DND-41 (cell line): Measurements from ENCODE around the gene TM2D1.

Source experiments
- ATAC-seq: fragments of 200-7000 bp; cut with Tn5 transposase; 3 replicates; pipeline ENCODE4 v1.9.1; 2021; ENCODE audit warnings: low read depth; ENCODE audit not compliant: insufficient read depth
- DNase-seq: peaks from one replicate; pipeline ENCODE4 v3.0.0-alpha.2; 2020
- H2AFZ ChIP-seq: 2 replicates; pipeline ENCODE4 v1.6.0; 2012; ENCODE audit warnings: low read depth, low read length
- H3K27ac ChIP-seq: 2 replicates; pipeline ENCODE4 v1.5.1; 2012; ENCODE audit warnings: low read length, inconsistent platforms
- H3K27me3 ChIP-seq: fragments of 200-600 bp; sonication (generic); 2 replicates; pipeline ENCODE4 v1.6.0; 2012; ENCODE audit warnings: low read length, mild to moderate bottlenecking, inconsistent platforms; ENCODE audit not compliant: insufficient read depth, poor library complexity
- H3K36me3 ChIP-seq: 2 replicates; pipeline ENCODE4 v1.5.1; 2012; ENCODE audit warnings: low read length, inconsistent platforms; ENCODE audit not compliant: insufficient read depth
- H3K4me1 ChIP-seq: 2 replicates; pipeline ENCODE4 v1.5.1; 2012; ENCODE audit warnings: mild to moderate bottlenecking, low read length; ENCODE audit not compliant: insufficient read depth
- H3K4me2 ChIP-seq: 2 replicates; pipeline ENCODE4 v1.6.0; 2012; ENCODE audit warnings: mild to moderate bottlenecking, moderate library complexity, low read length, inconsistent platforms; ENCODE audit not compliant: insufficient read depth
- H3K4me3 ChIP-seq, 2 experiments: fragments of 200-600 bp in 1 of 2; shearing (Covaris generic) in 1 of 2; 2 replicates each; pipeline ENCODE4 v1.5.1; 2012 to 2016; ENCODE audit warnings: inconsistent platforms in 2 of 2, low read length in 2 of 2, mild to moderate bottlenecking in 2 of 2, low read depth in 1 of 2, moderate library complexity in 1 of 2
- H3K79me2 ChIP-seq: 2 replicates; pipeline ENCODE4 v1.6.0; 2012; ENCODE audit warnings: low read length, inconsistent platforms; ENCODE audit not compliant: insufficient read depth
- H3K9ac ChIP-seq: 2 replicates; pipeline ENCODE4 v1.6.0; 2012; ENCODE audit warnings: low read depth, mild to moderate bottlenecking, inconsistent platforms, low read length, moderate library complexity
- H3K9me3 ChIP-seq: 2 replicates; pipeline ENCODE4 v1.5.1; 2012; ENCODE audit warnings: low read length, moderate library complexity, mild to moderate bottlenecking, inconsistent platforms; ENCODE audit not compliant: insufficient read depth, severe bottlenecking
- H4K20me1 ChIP-seq: 2 replicates; pipeline ENCODE4 v1.6.0; 2012; ENCODE audit warnings: low read length; ENCODE audit not compliant: insufficient read depth
- EZH2 ChIP-seq: IDR thresholded peaks from 3 replicates; pipeline ENCODE4 v1.6.1; 2012; ENCODE audit warnings: borderline replicate concordance, low read depth, mild to moderate bottlenecking, moderate library complexity, low read length, inconsistent platforms; ENCODE audit not compliant: severe bottlenecking
- TF ChIP-seq, protein P1 (sequence below): IDR thresholded peaks from 2 replicates; pipeline ENCODE4 v1.5.1; 2012; ENCODE audit warnings: borderline replicate concordance, low read length, moderate library complexity, mild to moderate bottlenecking; ENCODE audit not compliant: poor library complexity, severe bottlenecking; ENCODE audit errors: extremely low read depth

The TM2D1 gene

DNA sequence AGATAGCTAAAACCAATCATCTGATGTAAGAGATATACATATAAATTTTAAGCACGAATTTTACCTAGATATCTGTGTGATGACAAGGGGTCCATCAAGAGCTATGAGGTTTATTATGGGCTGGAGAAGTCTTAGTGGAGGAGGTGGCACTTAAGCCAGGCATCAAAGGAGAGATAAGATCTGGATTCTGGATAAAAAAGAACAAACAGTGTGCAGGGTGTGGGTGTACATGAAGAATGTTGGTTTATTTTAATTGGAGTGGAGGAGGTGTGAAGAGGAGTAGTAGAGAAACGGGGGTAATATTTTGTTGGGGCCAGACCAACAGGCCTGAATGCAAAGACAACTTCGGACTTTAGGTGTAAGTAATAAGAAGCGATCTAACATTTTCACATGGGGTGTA is 80.6 kb downstream of the TM2D1 start:
- Histone ChIP-seq H2AFZ (no peak overlapping the region), H3K36me3 (no peaks in the 10 kb centered on the region), H3K4me1 (no peaks in the 10 kb centered on the region), H4K20me1 (no peaks in the 10 kb centered on the region), H3K9ac (no peak overlapping the region), H3K4me3 (no peak overlapping the region), H3K9me3 (no peaks in the 10 kb centered on the region), H3K27me3 (no peaks in the 10 kb centered on the region), H3K27ac (no peak overlapping the region), H3K4me2 (no peak overlapping the region), H3K79me2 (no peaks in the 10 kb centered on the region)
- DNase-seq (no peak), ATAC-seq (no peak)
- TF ChIP-seq, protein P1, sequence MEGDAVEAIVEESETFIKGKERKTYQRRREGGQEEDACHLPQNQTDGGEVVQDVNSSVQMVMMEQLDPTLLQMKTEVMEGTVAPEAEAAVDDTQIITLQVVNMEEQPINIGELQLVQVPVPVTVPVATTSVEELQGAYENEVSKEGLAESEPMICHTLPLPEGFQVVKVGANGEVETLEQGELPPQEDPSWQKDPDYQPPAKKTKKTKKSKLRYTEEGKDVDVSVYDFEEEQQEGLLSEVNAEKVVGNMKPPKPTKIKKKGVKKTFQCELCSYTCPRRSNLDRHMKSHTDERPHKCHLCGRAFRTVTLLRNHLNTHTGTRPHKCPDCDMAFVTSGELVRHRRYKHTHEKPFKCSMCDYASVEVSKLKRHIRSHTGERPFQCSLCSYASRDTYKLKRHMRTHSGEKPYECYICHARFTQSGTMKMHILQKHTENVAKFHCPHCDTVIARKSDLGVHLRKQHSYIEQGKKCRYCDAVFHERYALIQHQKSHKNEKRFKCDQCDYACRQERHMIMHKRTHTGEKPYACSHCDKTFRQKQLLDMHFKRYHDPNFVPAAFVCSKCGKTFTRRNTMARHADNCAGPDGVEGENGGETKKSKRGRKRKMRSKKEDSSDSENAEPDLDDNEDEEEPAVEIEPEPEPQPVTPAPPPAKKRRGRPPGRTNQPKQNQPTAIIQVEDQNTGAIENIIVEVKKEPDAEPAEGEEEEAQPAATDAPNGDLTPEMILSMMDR: no peak
- TF ChIP-seq EZH2: no peak

GRCh38 chr1:61642475-61643232 is 82.3 kb downstream of the TM2D1 start:
- no peak for TF ChIP-seq EZH2
- TF ChIP-seq, protein P1: no peak
- no peak overlapping the region for H3K27ac ChIP-seq

DNA sequence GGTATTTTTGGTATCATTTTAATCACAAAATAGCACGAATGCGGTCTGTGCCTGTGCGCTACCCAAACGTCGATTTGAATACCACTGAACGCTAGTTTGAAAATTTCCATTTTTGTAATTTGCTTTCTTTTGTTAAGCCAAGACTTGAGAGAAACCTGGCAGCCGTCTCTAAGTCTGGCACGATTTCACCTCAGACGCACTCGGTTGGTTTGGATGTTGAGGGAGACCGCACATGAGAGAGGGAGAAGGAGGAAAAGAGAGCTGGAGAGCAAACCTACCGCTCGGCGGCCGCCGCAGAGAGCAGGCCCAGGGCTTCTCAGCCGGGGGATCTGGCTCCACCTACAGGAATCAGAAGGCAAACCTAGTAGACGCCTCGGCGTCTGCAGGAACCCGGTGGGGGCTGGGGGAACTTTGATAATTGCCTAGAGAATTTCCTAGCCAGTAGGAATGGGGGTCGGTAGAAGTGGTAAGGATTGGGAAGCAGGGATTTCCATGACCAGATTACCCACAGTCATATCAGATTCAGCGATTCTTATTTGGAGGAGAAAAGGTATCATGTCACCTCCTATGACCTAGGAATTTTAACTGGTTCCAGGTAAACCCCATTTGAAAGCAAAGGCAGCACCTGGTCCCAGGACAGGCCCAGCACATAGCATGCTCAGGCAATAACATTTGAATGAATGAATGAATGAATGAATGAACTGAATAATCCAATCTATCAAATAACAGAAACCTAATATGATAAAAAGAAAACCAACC is 83.2 kb downstream of the TM2D1 start:
- H3K4me1 ChIP-seq: no peaks in the 10 kb centered on the region
- no peaks in the 10 kb centered on the region for H3K9me3 ChIP-seq
- no peaks in the 10 kb centered on the region for H4K20me1 ChIP-seq
- H3K27ac ChIP-seq: no peak overlapping the region
- TF ChIP-seq, protein P1: peak; percentile 37
- TF ChIP-seq EZH2: no peak
- H3K79me2 ChIP-seq: no peaks in the 10 kb centered on the region
- no peak overlapping the region for H2AFZ ChIP-seq
- no peaks in the 10 kb centered on the region for H3K27me3 ChIP-seq
- no peak overlapping the region for H3K4me2 ChIP-seq
- no peak overlapping the region for H3K9ac ChIP-seq
- peak; percentile 73; the same call in 2 of the 3 replicates for ATAC-seq
- no peaks in the 10 kb centered on the region for H3K36me3 ChIP-seq
- no peak overlapping the region for H3K4me3 ChIP-seq
- DNase-seq: peak; percentile 12

More at GRCh38 chr1:61642475-61643232, 82.3 kb downstream of the TM2D1 start:
- no peak for ATAC-seq
- Histone ChIP-seq H3K4me2 (no peak overlapping the region), H4K20me1 (no peaks in the 10 kb centered on the region), H3K9me3 (no peaks in the 10 kb centered on the region), H3K4me3 (no peak overlapping the region), H3K4me1 (no peaks in the 10 kb centered on the region), H3K36me3 (no peaks in the 10 kb centered on the region), H3K79me2 (no peaks in the 10 kb centered on the region), H3K27me3 (no peaks in the 10 kb centered on the region), H3K9ac (no peak overlapping the region), H2AFZ (no peak overlapping the region)
- no peak for DNase-seq
